Parathyroid adenoma (tissue), 2 donors: Measurements from ENCODE around the gene SLC38A6.
"Not testable (repeated sequence)": the region's sequence is repeated elsewhere in the genome, so short reads cannot be mapped to it uniquely, and the experiment has no call there.

Source experiments
- H2AFZ ChIP-seq: fragments of 300-600 bp; sonication (generic); one replicate; pipeline ENCODE4 v1.7.0; 2017; ENCODE audit warnings: antibody characterized with exemption, mild to moderate bottlenecking
- H3K27ac ChIP-seq: fragments of 300-600 bp; sonication (generic); one replicate; pipeline ENCODE4 v1.7.0; 2017
- H3K27me3 ChIP-seq: fragments of 300-600 bp; sonication (generic); one replicate; pipeline ENCODE4 v1.7.0; 2017; ENCODE audit warnings: low read length; ENCODE audit not compliant: control insufficient read depth, insufficient read depth
- H3K36me3 ChIP-seq: fragments of 300-600 bp; sonication (generic); one replicate; pipeline ENCODE4 v1.7.0; 2017; ENCODE audit warnings: low read length; ENCODE audit not compliant: control insufficient read depth, insufficient read depth
- H3K4me1 ChIP-seq: fragments of 300-600 bp; sonication (generic); one replicate; pipeline ENCODE4 v1.7.0; 2017; ENCODE audit warnings: control low read depth
- H3K4me2 ChIP-seq: fragments of 300-600 bp; sonication (generic); one replicate; pipeline ENCODE4 v1.7.0; 2017; ENCODE audit warnings: low read length
- H3K4me3 ChIP-seq: fragments of 300-600 bp; sonication (generic); one replicate; pipeline ENCODE4 v1.7.0; 2017; ENCODE audit warnings: low read depth, low read length
- H3K79me2 ChIP-seq: fragments of 300-600 bp; sonication (generic); one replicate; pipeline ENCODE4 v1.7.0; 2017; ENCODE audit warnings: control low read depth
- H3K9ac ChIP-seq: fragments of 300-600 bp; sonication (generic); one replicate; pipeline ENCODE4 v1.7.0; 2017; ENCODE audit warnings: mild to moderate bottlenecking
- H3K9me3 ChIP-seq: fragments of 300-600 bp; sonication (generic); one replicate; pipeline ENCODE4 v1.7.0; 2017; ENCODE audit warnings: low read length; ENCODE audit not compliant: control insufficient read depth
- CTCF ChIP-seq: fragments of 300-600 bp; sonication (generic); IDR thresholded peaks from one replicate; pipeline ENCODE4 v1.7.0; 2017; ENCODE audit warnings: antibody characterized with exemption, mild to moderate bottlenecking
- donor health status: primary hyperparathyroidism.

SLC38A6 gene

DNA sequence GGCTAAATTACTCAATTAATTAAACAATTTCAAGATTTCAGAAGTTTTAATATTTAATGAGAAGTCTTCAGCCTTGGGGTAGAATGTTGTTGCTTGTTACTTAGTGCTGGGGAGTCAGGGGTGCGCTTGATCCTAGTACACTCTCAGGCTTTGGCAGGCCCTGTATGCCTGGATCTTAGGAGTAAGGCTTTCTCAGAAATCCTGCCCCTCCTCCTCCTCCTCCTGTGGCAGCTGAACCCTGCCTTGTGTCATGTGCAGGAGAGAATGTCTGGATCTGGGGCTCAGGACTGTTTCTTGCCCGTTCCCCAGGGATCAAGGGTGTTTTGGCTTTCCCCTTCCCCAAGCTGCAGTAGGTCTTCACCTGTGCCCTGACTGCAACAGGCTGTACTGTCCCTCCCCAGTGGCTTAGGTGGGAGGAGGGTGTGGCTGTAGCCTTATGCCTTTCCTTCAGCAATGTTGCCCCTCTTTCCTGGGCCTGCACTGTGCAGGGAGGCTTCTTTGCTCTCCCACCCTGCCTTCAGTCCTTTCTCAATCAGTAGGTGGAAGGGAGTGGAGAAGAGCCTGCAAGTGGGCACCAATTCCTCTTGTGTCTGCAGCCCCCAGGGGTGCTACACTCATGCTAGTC lies 108.2 kb downstream of the SLC38A6 start:
- H3K9ac ChIP-seq, result no peak overlapping the region
- no peaks in the 10 kb centered on the region for H3K36me3 ChIP-seq
- H3K27me3 ChIP-seq, result no peaks in the 10 kb centered on the region
- no peaks in the 10 kb centered on the region for H3K4me1 ChIP-seq
- H2AFZ ChIP-seq, result no peak overlapping the region
- H3K4me2 ChIP-seq, result no peak overlapping the region
- H3K27ac ChIP-seq, result no peak overlapping the region
- H3K4me3 ChIP-seq, result no peak overlapping the region
- H3K79me2 ChIP-seq, result no peaks in the 10 kb centered on the region
- H3K9me3 ChIP-seq, result no peaks in the 10 kb centered on the region
- no peak for TF ChIP-seq CTCF

GRCh38 chr14:61090432-61091216 lies 109.6 kb downstream of the SLC38A6 start:
- Histone ChIP-seq H3K27ac (no peak overlapping the region), H3K4me2 (no peak overlapping the region), H3K9me3 (no peaks in the 10 kb centered on the region), H3K27me3 (no peaks in the 10 kb centered on the region), H3K79me2 (no peaks in the 10 kb centered on the region), H3K4me1 (no peaks in the 10 kb centered on the region), H2AFZ (no peak overlapping the region), H3K36me3 (no peaks in the 10 kb centered on the region), H3K9ac (no peak overlapping the region), H3K4me3 (no peak overlapping the region)
- no peak for TF ChIP-seq CTCF

GRCh38 chr14:61091657-61092273 lies 110.7 kb downstream of the SLC38A6 start:
- TF ChIP-seq CTCF, result no peak
- H3K4me1 ChIP-seq, result no peaks in the 10 kb centered on the region
- H3K36me3 ChIP-seq, result no peaks in the 10 kb centered on the region
- no peak overlapping the region for H3K4me2 ChIP-seq
- no peaks in the 10 kb centered on the region for H3K27me3 ChIP-seq
- no peak overlapping the region for H2AFZ ChIP-seq
- no peak overlapping the region for H3K9ac ChIP-seq
- H3K9me3 ChIP-seq, result no peaks in the 10 kb centered on the region
- no peak overlapping the region for H3K4me3 ChIP-seq
- H3K79me2 ChIP-seq, result no peaks in the 10 kb centered on the region
- H3K27ac ChIP-seq, result no peak overlapping the region

DNA sequence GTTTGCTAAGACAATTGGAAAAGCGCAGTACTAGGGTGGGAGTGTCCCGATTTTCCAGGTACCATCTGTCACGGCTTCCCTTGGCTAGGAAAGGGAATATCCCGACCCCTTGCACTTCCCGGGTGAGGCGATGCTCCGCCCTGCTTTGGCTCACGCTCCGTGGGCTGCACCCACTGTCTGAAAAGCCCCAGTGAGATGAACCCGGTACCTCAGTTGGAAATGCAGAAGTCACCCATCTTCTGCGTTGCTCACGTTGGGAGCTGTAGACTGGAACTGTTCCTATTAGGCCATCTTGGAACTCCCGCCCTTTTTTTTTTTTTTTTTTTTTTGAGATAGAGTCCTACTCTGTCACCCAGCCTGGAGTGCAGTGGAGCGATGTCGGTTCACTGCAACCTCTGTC lies 117.1 kb downstream of the SLC38A6 start:
- H3K36me3 ChIP-seq, H3K27me3 ChIP-seq, H3K4me3 ChIP-seq, H2AFZ ChIP-seq, H3K4me1 ChIP-seq, H3K4me2 ChIP-seq, H3K9me3 ChIP-seq, H3K79me2 ChIP-seq, H3K27ac ChIP-seq, H3K9ac ChIP-seq: not testable (repeated sequence)

GRCh38 chr14:61098721-61099120 lies 117.7 kb downstream of the SLC38A6 start:
- TF ChIP-seq CTCF, result no peak
- Histone ChIP-seq H3K4me1 (peaks cover 3% of the 10 kb centered on the region), H3K4me3 (no peak overlapping the region), H3K9me3 (no peaks in the 10 kb centered on the region), H3K9ac (no peak overlapping the region), H3K4me2 (no peak overlapping the region), H2AFZ (no peak overlapping the region), H3K27me3 (no peaks in the 10 kb centered on the region), H3K79me2 (no peaks in the 10 kb centered on the region), H3K36me3 (no peaks in the 10 kb centered on the region), H3K27ac (no peak overlapping the region)
